GM21447 (cell line): ENCODE data around the gene MAPK8IP3.

Experiments
- ATAC-seq: cut with Tn5 transposase; IDR thresholded peaks from one replicate; pipeline ENCODE4 v1.9.1; 2021; ENCODE audit not compliant: unreplicated experiment

MAPK8IP3 gene

DNA sequence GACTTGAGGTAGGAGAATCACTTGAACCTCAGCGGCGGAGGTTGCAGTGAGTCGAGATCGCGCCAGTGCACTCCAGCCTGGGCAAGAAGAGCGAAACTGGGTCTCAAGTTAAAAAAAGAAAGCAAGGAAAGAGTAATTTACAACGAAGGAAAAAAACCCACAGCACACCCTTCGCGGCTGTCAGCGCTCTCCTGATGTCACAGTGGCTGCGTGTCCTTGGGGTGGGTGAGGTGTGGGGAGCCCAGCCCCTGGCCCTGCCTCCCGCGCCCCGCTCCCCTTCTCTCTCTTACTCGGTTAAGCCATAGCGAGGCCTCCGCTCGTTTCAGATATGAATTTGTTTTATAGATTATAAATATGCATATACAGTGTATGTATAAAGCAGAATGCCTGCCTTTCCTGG is 28.7 kb upstream of the MAPK8IP3 start:
- no peak for ATAC-seq

DNA sequence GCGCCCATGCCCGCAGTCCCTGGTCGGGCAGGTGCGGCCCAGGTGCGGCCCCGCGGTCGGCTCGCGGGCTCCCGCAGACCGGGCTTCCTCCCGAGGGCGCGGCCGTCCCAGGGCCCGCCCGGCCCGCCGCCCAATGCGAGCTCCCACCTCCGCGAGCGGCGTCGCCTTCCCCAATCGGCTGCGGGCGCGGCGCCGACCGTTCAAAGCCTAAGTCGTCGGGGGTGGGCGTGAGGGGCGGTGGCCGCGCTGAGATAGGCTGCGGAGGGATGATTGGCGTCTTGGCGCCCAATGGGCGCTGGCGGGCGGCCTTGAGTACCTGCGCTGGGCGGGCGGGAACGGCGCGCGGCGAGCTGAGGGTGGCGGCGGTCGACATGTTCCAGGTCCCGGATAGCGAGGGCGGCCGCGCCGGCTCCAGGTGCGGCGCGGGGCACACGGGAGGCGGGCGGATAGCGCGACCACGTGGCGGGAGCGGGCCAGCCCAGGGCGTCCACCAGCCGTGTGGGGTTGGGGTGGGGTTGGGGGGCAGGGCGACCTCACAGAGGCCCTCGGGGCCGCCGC is 28.0 kb upstream of the MAPK8IP3 start, which contains the start of gene JPT2:
Gene JPT2 (plus strand): TSS at position 338 of the 558 bp plus-strand sequence. CDS start 34 bp downstream, at position 372.
- peak; percentile 92 for ATAC-seq

DNA sequence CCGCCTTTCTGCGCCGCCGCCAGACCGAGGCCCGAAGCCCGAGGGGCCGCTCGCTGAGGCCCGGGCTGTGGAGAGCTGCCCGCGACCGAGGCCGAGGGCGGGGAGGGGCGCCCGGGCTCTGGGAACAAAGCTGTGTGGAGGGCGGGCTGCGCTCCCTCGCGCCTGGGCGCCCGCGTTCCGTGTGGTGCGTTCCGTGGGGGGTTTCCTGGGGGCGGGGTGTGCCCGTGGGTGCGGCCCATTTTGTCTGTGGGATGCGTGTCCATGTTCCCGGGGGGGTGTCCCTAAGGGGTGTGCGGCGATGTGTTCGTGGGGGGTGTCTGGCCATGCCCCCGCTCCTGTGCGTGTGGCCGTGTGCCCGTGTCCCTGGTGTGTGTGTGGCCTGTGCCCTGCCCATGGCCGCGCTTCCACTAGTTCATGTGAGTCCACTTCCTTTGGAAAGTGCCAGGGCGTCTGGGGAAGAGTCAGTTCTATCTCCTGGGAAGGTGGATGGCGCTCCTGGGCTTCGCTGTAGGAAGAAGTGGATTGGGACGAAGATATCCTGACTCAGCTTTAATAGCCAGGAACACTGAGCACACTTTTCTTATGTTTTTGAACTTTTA is 27.4 kb upstream of the MAPK8IP3 start:
- peak; percentile 17 for ATAC-seq

DNA sequence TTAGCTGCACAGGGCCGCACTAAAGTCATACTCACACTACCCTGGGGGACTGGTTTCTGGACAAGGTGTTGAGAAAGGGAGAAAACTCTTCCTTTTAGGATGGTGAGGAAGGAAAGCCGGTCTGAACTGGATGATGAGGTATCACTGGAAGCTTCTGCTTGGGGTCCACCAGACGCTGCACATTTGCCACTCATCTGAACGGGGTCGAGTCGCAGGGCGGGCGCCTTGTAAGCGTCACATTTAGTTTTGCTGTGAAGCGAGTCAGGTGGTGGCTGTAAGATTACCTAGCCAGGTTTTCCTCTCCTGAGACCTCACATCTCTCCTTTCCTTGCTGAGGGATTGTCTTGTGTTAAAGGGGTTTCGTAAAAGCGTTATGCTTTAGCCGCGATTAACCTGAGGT is 25.6 kb upstream of the MAPK8IP3 start:
- no peak for ATAC-seq

DNA sequence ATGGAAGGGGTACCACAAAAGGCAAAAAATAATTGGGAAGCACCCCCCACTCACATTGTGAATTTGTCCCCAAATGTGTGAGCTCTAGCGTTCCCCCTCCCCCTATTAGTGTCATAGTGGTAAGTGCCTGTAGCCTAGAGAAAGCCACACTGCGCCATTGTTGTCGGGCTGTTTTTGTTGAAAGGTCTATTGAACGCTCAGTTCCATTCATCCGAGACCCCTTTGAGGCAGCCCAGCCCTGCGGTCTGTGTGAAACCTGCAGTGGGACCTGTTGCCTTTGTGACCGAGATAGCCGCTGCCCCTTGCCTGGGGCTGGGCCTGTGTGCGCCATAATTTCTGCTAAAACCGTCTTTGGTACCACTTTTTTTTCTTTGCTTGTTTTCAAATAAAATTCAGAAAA is 25.0 kb upstream of the MAPK8IP3 start:
- no peak for ATAC-seq

DNA sequence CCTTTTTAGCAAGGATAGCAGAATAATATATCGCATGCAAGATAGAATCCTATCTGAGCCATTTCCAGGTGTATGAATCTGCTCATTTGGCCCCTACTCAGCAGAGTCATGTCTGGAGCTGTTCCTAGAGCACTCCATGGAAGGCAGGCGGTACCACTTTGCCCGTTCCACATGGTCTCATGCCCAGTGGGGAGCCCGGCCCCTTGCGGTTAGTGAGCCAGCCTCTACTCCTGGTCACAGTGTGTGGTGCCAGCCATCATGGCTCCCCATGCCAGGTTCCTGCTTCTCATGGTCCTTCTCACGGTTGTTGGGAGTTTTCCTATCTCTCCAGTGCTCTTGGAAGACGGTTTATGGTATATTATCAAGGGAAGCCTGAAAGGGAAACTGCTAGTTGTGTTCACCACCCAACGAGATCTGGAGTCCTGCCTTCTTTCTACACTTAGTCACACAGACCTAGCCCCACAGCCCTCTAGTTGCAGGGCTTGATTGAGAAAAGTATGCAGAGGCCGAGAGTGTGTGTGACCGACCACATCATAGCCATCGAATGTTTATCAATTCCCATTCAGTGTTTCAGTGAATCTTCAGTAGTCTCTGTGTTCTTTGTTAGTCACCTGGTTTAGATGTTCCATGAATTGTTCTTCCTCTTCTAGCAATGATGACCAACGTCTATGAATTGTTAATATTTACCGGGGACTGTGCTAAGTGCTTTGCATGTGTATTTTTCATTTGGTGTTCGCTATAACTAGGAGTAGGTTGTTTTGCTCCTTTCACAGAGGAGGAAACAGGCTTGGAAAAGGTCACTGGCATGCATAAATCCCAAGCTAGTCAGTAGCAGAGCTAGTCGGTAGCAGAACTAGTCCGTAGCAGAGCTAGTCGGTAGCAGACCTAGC is 18.3 kb upstream of the MAPK8IP3 start:
- no peak for ATAC-seq

DNA sequence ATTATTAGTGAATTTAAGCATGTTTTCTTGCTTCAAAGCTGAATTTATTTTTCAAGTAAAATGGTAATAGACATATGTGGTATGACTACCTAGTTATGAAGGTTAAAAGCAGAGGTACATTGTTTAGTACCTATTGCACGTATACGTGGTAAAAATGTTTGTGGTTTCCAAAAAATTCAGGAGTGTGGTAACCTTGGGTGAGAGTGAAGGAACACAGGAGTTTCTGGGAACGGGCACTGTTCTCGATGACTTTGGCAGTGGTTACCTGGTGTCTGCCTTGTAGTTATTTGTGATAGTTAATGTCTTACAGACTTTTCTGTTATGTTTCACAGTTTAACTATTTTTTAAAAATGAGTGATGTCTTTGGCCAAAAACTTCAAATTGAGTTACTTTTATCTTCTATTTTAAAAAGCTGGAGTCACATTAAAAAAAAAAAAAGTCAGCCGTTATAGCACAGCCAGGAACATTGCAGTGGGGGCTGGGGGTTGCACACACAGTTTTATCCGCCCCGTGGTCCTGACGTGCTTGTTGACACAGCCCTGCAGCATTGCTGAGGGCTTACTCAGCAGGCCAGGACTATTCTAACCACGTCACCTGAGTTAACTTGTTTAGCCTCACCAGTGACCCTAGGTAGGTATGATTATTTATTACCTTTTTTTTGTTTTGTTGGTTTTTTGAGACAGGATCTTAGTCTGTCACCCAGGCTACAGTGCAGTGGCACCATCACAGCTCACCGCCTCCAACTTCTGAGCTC is 17.0 kb upstream of the MAPK8IP3 start:
- ATAC-seq: no peak

DNA sequence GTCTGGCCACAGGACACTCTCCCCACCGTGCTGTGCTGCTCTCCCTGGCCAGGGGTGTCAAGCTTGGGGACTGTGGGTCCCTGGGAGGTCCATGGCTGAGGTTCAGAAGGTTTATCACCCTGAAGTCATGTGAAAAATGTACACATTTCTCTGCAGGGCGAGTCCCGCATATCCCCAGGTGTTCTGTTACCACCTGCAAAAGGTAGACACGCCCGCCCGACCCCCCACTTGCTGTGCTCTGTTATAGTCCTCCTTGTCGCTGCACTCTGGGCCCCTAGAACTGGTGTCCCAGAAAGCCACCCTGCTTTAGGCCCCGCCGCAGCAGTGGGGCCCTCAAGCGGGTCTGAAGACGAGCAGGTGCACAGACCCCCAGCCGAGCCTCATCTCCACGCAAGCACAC is 16.1 kb upstream of the MAPK8IP3 start:
- ATAC-seq: no peak

DNA sequence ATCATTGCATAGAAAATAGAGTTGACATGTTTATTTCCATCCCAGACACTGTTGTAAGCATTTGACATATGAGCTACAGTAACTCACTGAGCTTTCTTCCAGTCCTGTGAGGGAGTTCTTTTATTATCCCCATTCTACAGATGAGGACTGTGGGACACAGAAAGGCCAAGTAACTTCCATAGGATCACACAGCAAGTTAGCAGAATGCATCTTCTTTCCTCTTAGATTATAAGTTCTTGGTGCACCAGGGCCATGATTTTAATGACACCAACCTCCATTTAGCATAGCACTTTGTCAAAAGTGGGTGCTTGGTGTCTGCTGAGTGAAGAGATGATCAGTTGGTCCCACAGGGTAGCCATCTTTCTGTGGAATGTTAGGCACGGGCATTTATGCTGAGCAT is 15.2 kb upstream of the MAPK8IP3 start:
- no peak for ATAC-seq

DNA sequence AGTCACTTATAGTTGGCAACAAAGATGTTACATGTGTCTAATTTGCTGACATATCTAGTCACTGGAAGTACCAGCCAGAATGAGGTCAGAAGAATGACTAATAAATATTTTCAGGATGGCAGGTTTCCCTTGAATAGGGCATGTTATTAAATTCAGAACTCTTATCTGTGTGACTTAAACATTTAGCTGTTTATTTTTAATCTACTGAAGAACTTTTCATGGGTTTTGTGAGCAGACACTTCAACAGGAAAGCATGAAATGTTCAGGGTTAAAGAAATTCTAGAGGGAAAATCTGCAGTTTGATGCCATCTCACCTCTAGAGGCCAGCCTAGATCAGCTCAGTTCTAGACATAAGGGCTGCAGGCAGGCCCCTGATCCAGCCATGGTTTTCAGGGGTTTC is 14.7 kb upstream of the MAPK8IP3 start:
- no peak for ATAC-seq

DNA sequence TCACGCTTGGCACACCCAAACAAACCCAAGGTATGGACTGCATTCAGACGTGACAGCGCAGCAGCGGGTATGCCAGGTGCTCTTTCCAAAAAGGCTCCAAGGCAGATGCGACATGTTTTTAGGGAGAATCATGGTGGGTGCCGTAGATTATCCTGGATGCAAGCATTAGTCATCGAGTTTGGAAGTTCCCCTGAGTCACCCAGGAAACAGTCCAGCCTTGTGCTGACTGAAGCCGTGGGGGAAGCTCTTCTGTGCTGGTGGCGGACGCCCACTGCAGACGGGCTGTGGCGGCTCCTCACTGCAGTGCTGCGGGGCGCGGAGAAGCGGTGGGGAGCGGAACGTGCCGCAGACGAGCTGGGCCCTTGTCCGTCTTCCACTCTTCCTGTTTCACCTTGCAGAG is 14.0 kb upstream of the MAPK8IP3 start:
- ATAC-seq: no peak

DNA sequence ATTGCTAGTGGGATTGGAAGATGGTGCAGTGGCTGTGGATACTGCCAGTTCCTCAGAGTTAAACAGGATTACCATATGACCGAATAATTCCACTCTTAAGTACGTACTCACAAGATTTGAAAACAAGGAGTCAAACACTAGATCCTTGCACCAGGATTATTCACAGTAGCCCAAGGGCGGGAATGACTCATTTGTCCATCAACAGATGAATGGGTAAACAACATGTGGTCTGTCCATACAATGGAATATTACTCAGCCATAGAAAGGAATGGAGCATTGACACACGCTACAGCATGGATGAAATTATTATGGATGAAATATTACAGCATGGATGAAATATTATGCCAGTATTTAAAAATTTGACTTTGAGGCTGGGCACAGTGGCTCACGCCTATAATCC is 9.1 kb upstream of the MAPK8IP3 start:
- no peak for ATAC-seq

DNA sequence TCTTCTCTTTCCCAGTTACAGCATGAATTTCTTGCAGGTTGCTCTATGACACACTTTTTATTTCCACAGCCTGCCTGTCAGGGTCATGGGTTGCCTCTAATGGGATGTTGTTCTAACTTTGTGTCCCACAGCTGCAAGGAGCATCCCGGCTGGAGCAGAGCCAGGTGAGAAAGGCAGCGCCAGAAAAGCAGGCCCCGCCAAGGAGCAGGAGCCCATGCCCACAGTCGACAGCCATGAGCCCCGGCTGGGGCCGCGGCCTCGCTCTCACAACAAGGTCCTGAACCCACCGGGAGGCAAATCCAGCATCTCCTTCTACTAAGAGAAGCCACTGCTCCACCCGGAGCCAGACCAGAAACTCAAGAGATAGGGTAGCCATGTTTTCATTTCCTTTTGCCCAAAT is 7.3 kb upstream of the MAPK8IP3 start:
- no peak for ATAC-seq

DNA sequence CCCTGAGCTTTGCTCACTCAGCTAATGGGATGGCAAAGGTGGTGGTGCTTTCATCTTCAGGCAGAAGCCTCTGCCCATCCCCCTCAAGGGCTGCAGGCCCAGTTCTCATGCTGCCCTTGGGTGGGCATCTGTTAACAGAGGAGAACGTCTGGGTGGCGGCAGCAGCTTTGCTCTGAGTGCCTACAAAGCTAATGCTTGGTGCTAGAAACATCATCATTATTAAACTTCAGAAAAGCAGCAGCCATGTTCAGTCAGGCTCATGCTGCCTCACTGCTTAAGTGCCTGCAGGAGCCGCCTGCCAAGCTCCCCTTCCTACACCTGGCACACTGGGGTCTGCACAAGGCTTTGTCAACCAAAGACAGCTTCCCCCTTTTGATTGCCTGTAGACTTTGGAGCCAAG is 5.7 kb upstream of the MAPK8IP3 start:
- no peak for ATAC-seq

DNA sequence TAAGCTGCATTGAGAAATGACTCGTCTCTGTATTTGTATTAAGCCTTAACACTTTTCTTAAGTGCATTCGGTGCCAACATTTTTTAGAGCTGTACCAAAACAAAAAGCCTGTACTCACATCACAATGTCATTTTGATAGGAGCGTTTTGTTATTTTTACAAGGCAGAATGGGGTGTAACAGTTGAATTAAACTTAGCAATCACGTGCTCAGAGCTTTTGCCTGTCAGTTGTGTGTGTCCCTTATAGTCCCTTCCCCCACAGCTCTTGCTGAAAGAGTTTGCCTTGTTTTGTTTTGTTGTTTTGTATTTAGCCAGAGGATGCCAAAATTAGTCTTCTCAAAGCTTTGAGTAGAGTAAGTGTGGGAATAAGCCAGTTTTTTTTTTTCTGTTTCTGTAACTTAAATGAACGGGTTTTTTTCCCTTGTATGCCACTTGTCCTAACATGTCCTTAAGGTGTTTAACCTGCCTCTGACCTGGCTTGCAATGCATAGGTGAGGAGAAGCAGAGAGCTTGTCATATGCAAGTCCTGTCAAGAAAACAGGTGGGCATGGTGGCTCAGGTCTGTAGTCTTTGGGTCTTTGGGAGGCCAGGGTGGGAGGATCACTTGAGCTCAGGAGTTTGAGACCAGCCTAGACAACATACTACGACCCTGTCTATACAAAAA is 4.6 kb upstream of the MAPK8IP3 start:
- ATAC-seq: no peak

DNA sequence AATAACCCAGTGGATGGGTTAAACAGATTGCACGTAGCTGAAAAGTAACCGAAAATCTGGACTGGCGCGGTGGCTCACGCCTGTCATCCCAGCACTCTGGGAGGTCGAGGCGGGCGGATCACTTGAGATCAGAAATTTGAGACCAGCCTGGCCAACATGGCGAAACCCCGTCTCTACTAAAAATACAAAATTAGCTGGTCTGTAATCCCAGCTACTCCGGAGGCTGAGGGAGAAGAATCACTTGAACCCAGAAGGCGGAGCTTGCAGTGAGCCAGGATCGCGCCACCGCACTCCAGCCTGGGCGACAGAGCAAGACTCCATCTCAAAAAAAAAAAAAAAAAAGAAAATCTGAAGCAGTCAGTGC is 689 bp upstream of the MAPK8IP3 start:
- ATAC-seq: peak; percentile 9

DNA sequence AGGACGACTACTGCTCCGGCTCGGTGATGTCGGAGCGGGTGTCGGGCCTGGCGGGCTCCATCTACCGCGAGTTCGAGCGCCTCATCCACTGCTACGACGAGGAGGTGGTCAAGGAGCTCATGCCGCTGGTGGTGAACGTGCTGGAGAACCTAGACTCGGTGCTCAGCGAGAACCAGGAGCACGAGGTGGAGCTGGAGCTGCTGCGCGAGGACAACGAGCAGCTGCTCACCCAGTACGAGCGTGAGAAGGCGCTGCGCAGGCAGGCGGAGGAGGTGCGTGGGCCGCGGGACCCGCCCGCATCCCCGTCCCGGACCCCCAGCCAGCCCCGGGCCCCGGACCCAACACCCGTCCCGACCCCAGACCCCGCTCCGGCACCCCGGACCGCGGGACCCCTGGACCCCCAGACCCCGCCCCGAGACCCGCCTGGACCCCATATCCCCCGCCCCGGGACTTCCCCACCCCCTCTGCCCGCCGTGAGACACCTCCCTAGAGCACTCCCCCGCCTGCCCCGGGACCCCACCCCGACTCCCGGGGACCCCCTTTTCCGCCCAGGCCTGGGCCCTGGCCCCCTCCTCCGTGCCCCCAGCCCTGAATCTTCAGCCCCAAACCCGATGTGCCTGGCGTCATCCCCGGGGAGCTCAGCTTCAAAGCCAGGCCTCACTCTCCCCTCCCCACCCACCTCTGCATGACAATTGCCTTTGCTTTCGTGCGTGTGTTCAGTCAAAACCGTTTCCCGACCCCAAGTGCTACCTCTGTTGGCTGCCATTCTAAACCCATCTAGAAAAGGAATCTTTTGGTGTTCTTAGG is 594 bp downstream of the MAPK8IP3 start:
- peak; percentile 14 for ATAC-seq

DNA sequence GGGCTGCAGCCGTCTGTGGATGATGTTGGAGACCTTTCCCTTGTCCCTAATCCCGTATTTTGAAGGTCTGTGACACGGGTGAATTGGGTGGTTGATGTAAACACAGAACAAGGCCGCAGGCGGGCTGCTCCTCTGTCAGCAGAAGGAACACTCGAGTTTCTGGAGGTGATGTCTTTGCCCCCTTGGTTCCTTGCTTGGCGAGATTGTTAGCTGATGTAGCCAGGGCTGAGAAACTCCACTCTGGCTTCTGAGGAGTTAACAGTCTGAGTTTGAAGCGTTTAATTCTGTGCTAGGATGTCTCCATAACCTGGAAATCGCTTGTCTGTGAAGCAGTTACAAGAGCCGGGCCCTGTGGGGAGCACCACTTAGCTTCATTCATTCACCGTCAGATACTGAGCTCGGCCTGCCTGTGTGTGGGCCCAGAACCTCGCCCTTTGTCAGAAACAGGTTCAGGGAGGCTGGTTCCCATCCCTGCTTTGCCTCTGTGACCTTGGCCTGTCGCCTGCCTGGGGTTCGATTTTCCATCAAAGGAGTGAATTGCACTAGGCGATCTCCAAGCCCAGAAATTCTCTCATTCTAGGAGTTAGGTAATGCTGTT is 1.3 kb downstream of the MAPK8IP3 start:
- no peak for ATAC-seq

DNA sequence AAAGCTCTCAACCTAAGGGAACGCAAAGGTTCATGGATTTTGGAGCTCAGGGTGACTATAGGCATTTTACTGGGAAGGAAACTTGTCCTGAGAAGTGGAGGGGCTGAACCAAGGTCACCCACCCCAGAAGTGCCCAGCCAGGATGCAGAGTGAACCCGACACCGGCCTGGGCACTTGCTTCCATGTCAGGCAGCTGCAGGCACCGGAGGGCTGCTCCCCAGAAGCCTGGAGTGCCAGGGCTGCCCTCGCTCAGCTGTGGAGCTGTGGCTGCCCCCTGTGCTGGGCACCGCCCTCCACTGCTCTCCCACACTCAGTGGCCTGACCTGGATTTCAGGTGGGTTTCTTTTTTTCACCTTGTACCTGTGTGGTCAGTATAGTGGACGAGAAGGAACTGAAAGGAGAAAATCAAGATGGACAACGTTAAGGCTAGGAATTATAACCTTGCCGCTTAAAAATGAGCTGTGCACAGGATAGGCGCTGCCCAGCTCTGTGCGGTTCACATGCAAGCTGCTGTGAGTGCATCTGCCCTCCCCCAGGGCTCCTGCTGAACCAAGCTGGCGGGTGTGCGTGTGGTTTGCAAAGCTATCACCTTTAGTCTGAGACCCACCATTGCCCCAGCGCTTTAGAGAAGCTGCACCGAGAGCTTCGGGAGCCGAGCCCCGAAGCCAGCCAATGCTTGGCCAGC is 2.2 kb downstream of the MAPK8IP3 start:
- ATAC-seq: no peak
